Trophoblast cell (in vitro differentiated cells and primary cell): Measurements from ENCODE around the gene HYOU1.

ENCODE experiments used
- DNase-seq, 2 donors: peaks; one replicate each; pipeline ENCODE4 v3.0.0-alpha.2; 2016
- H2AFZ ChIP-seq: 2 replicates; pipeline ENCODE4 v1.6.1; 2013; ENCODE audit warnings: low read length, moderate library complexity, mild to moderate bottlenecking; ENCODE audit not compliant: insufficient read depth, poor library complexity
- H2AK5ac ChIP-seq: 2 replicates; pipeline ENCODE4 v1.6.1; 2013; ENCODE audit warnings: mild to moderate bottlenecking, low read length
- H2BK120ac ChIP-seq: 2 replicates; pipeline ENCODE4 v1.6.1; 2013; ENCODE audit warnings: low read length, mild to moderate bottlenecking, moderate library complexity; ENCODE audit not compliant: insufficient read depth, poor library complexity
- H2BK12ac ChIP-seq: 2 replicates; pipeline ENCODE4 v1.6.1; 2013; ENCODE audit warnings: mild to moderate bottlenecking, low read length, moderate library complexity
- H2BK5ac ChIP-seq: 2 replicates; pipeline ENCODE4 v1.6.1; 2013; ENCODE audit warnings: low read length, low read depth, moderate library complexity, mild to moderate bottlenecking; ENCODE audit not compliant: poor library complexity
- H3K14ac ChIP-seq: 2 replicates; pipeline ENCODE4 v1.6.1; 2013; ENCODE audit warnings: mild to moderate bottlenecking, low read length
- H3K18ac ChIP-seq: 2 replicates; pipeline ENCODE4 v1.6.1; 2013; ENCODE audit warnings: mild to moderate bottlenecking, low read length
- H3K23ac ChIP-seq: 2 replicates; pipeline ENCODE4 v1.6.1; 2013; ENCODE audit warnings: low read length
- H3K27ac ChIP-seq: 2 replicates; pipeline ENCODE4 v1.5.1; 2013; ENCODE audit warnings: low read depth, mild to moderate bottlenecking, inconsistent platforms, low read length, moderate library complexity
- H3K27me3 ChIP-seq: 2 replicates; pipeline ENCODE4 v1.6.1; 2013; ENCODE audit warnings: inconsistent platforms, mild to moderate bottlenecking, low read length, moderate library complexity; ENCODE audit not compliant: insufficient read depth
- H3K36me3 ChIP-seq, 2 experiments: 1 replicate in 1 of 2; 2 replicates in 1 of 2; pipeline ENCODE4 v1.6.1; 2013; ENCODE audit warnings: low read length in 2 of 2, mild to moderate bottlenecking in 2 of 2, moderate library complexity in 1 of 2; ENCODE audit not compliant: insufficient read depth in 2 of 2, control insufficient read depth in 1 of 2
- H3K4ac ChIP-seq: 2 replicates; pipeline ENCODE4 v1.6.1; 2013; ENCODE audit warnings: low read depth, mild to moderate bottlenecking, low read length, moderate library complexity
- H3K4me1 ChIP-seq, 2 experiments: 1 replicate in 1 of 2; 2 replicates in 1 of 2; pipeline ENCODE4 v1.6.1; 2013; ENCODE audit warnings: low read length in 2 of 2, mild to moderate bottlenecking in 2 of 2, moderate library complexity in 1 of 2; ENCODE audit not compliant: insufficient read depth in 2 of 2, control insufficient read depth in 1 of 2
- H3K4me2 ChIP-seq: 2 replicates; pipeline ENCODE4 v1.6.1; 2013; ENCODE audit warnings: inconsistent platforms, mild to moderate bottlenecking, low read length, moderate library complexity
- H3K4me3 ChIP-seq: 2 replicates; pipeline ENCODE4 v1.5.1; 2013; ENCODE audit warnings: mild to moderate bottlenecking, low read depth, low read length, inconsistent platforms
- H3K79me1 ChIP-seq: one replicate; pipeline ENCODE4 v1.6.1; 2013; ENCODE audit warnings: low read length
- H3K79me2 ChIP-seq: 2 replicates; pipeline ENCODE4 v1.6.1; 2013; ENCODE audit warnings: low read length, mild to moderate bottlenecking; ENCODE audit not compliant: control insufficient read depth, insufficient read depth, poor library complexity
- H3K9ac ChIP-seq: 2 replicates; pipeline ENCODE4 v1.6.1; 2013; ENCODE audit warnings: mild to moderate bottlenecking, low read length
- H3K9me3 ChIP-seq: 2 replicates; pipeline ENCODE4 v1.6.1; 2013; ENCODE audit warnings: low read depth, mild to moderate bottlenecking, control low read depth, inconsistent platforms, low read length; ENCODE audit not compliant: insufficient read depth
- H4K12ac ChIP-seq: 2 replicates; pipeline ENCODE4 v1.6.1; 2013; ENCODE audit warnings: low read depth, mild to moderate bottlenecking, low read length, moderate library complexity
- H4K8ac ChIP-seq: 2 replicates; pipeline ENCODE4 v1.6.1; 2013; ENCODE audit warnings: low read depth, mild to moderate bottlenecking, low read length, moderate library complexity
- H4K91ac ChIP-seq: one replicate; pipeline ENCODE4 v1.6.1; 2013; ENCODE audit warnings: low read depth, mild to moderate bottlenecking, low read length, moderate library complexity
- WGBS: extraction: QIAGEN DNeasy Blood & Tissue Kit; methylation state at CpG from one replicate; pipeline ENCODE4 v1.1.7; 2013; ENCODE audit warnings: missing lambda C conversion rate; ENCODE audit not compliant: insufficient read length, insufficient coverage; ENCODE audit errors: extremely low coverage; 5-methylcytosine and 5-hydroxymethylcytosine counted together

HYOU1 gene

DNA sequence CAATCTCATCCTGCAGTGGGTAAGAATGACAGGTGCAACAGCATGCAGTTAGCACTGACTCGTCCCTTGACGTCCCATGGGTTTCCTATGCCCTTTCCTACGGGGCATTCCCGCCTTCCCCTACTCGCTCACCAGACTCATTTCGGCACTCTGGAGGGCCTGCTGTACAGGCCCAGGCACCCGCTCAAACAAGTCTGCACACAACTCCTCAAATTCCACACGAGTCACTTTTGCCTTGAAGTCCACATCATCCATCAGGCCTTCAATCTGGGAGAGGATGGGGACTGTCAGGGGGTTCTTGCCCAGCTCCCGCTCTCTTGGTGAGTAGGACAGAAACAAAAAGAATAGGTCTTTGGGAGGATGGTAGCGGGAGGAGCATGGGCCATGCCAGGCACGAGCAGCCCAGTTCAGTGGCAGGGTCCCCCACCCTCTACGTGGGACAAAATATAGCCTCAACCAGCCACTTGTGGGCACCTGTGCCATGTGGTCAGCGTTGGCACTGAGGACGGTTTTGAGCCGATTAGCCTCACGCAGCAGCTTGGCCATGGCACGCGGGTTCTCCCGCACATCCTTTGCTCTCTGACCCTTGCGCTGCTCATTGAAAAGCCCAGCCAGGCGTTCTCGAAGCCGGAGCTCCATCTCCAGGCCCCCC is 4.7 kb downstream of the HYOU1 start:
- Histone ChIP-seq H3K9me3 (peaks cover 2% of the 10 kb centered on the region), H2BK12ac (no peak overlapping the region), H3K9ac (no peak overlapping the region), H3K4me2 (no peak overlapping the region), H4K91ac (no peak overlapping the region), H2AK5ac (no peak overlapping the region), H2BK5ac (no peak overlapping the region), H3K4me1 (peaks cover 5 to 8% of the 10 kb centered on the region in 2 experiments), H3K4ac (no peak overlapping the region), H3K23ac (no peak overlapping the region), H3K14ac (no peak overlapping the region), H3K79me2 (peaks cover 6% of the 10 kb centered on the region), H3K4me3 (no peak overlapping the region), H2AFZ (no peak overlapping the region), H3K27me3 (no peaks in the 10 kb centered on the region), H3K18ac (no peak overlapping the region), H4K8ac (no peak overlapping the region), H2BK120ac (no peak overlapping the region), H3K27ac (no peak overlapping the region), H3K36me3 (peaks cover 68 to 76% of the 10 kb centered on the region in 2 experiments), H4K12ac (no peak overlapping the region), H3K79me1 (peaks cover 5% of the 10 kb centered on the region)
- no peak for DNase-seq
- WGBS = no CpG with 5 or more reads among the region's 23 CpGs

DNA sequence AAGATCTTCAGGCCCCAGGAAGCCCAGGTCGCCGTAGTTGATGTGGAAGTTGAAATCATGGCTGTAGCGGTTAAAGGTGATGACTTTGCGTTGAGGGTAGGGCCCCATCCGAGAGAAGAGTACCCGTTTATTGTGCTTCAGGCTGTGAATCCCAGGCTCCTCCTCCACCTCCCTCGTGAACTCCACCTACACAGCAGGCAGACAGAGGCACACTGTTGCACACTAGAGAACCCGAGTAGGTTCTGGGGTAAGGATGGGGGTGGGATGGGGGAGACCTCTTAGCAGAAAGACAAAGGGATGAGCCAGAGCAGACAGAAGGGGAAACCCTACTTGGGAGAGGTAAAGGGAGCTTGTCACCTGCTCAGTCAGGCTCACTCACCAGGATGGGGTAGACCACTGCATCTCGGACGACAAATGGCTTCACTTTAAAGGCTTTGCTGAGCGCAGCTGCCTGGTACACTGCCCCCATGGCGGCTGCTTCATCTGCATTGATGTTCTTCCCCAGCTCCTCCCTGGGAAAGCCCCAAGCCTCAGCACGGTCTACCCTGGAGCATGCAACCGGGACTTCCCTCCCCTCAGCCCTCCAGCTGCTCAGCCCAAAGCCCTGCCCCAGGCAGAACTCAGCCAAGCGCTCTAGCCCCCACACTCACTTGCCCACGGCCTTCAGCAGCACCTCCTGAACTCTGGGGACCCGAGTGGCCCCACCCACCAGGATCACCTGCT is 5.4 kb downstream of the HYOU1 start:
- no peak overlapping the region for H2BK12ac ChIP-seq
- no peak overlapping the region for H3K9ac ChIP-seq
- no peak overlapping the region for H4K8ac ChIP-seq
- peaks cover 72 to 82% of the 10 kb centered on the region in 2 experiments for H3K36me3 ChIP-seq
- H3K79me2 ChIP-seq = peaks cover 3% of the 10 kb centered on the region
- no peak overlapping the region for H3K27ac ChIP-seq
- H2AFZ ChIP-seq = no peak overlapping the region
- no peaks in the 10 kb centered on the region for H3K27me3 ChIP-seq
- H3K79me1 ChIP-seq = peaks cover under 1% of the 10 kb centered on the region
- H3K9me3 ChIP-seq = peaks cover 2% of the 10 kb centered on the region
- no peak overlapping the region for H2BK120ac ChIP-seq
- H3K4me3 ChIP-seq = no peak overlapping the region
- no peak overlapping the region for H2AK5ac ChIP-seq
- no CpG with 5 or more reads among the region's 17 CpGs for WGBS
- no peak for DNase-seq
- H3K4ac ChIP-seq = no peak overlapping the region
- no peak overlapping the region for H3K4me2 ChIP-seq
- H2BK5ac ChIP-seq = no peak overlapping the region
- H4K12ac ChIP-seq = no peak overlapping the region
- no peak overlapping the region for H3K14ac ChIP-seq
- no peak overlapping the region for H3K23ac ChIP-seq
- no peak overlapping the region for H3K18ac ChIP-seq
- H4K91ac ChIP-seq = no peak overlapping the region
- peaks cover 5 to 8% of the 10 kb centered on the region in 2 experiments for H3K4me1 ChIP-seq

DNA sequence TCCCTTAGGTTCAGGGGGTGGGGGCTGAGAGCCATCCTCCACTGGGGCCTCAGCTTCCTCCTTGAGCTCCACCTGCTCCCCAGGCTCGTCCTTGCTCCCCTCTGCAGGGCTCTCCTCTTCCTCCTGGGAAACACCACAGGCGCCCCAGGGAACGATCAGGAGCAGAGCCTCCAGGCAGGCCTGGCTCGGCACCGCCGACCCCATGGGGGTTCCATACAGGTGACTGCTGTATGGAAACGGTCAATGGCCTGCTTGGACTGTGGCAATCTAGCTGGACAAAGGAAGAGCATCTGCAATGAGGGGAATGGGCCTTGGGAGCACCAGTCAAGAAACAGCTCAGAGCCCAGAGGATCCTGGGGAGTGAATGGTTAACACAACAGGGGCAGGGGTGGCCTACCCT is 7.9 kb downstream of the HYOU1 start:
- no peak overlapping the region for H3K4me2 ChIP-seq
- H2BK5ac ChIP-seq = no peak overlapping the region
- WGBS = no CpG with 5 or more reads among the region's 7 CpGs
- H3K4ac ChIP-seq = no peak overlapping the region
- H2BK120ac ChIP-seq = no peak overlapping the region
- H3K79me2 ChIP-seq = no peaks in the 10 kb centered on the region
- no peak overlapping the region for H3K14ac ChIP-seq
- H3K27me3 ChIP-seq = no peaks in the 10 kb centered on the region
- no peak overlapping the region for H2BK12ac ChIP-seq
- H3K27ac ChIP-seq = no peak overlapping the region
- no peak overlapping the region for H4K12ac ChIP-seq
- DNase-seq = no peak
- H3K23ac ChIP-seq = no peak overlapping the region
- no peak overlapping the region for H3K4me3 ChIP-seq
- no peaks in the 10 kb centered on the region for H3K4me1 ChIP-seq
- H2AK5ac ChIP-seq = no peak overlapping the region
- H3K18ac ChIP-seq = no peak overlapping the region
- no peak overlapping the region for H3K9ac ChIP-seq
- H2AFZ ChIP-seq = no peak overlapping the region
- peaks cover 1% of the 10 kb centered on the region for H3K9me3 ChIP-seq
- no peak overlapping the region for H4K8ac ChIP-seq
- H3K36me3 ChIP-seq = peaks cover 76 to 88% of the 10 kb centered on the region in 2 experiments
- H4K91ac ChIP-seq = no peak overlapping the region
- no peaks in the 10 kb centered on the region for H3K79me1 ChIP-seq

DNA sequence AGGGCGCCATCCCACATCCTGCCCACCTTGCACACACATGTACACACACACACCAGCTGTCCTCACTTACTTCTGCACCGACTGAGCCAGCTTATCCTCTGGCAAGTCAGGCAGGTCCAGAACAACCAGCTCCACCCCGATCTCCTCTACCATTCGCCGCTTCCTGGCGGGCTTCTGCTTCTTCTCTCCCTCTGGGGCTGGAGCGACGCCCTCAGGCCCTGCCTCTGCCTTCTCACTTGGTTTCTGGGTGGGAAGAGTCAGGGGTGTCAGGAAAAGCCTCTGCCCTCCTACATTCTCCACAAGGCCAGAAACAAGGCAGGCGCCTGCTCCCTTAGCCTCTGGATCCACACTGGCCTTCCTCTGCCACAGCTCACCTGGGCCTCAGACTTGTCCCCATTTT is 8.4 kb downstream of the HYOU1 start:
- no peak overlapping the region for H3K9ac ChIP-seq
- H3K4me1 ChIP-seq = no peaks in the 10 kb centered on the region
- H3K36me3 ChIP-seq = peaks cover 72 to 84% of the 10 kb centered on the region in 2 experiments
- no peak overlapping the region for H2BK120ac ChIP-seq
- H3K4me3 ChIP-seq = no peak overlapping the region
- H2AK5ac ChIP-seq = no peak overlapping the region
- H3K9me3 ChIP-seq = peaks cover 1% of the 10 kb centered on the region
- no peak overlapping the region for H3K23ac ChIP-seq
- no peaks in the 10 kb centered on the region for H3K27me3 ChIP-seq
- H3K79me2 ChIP-seq = no peaks in the 10 kb centered on the region
- no peak overlapping the region for H2BK5ac ChIP-seq
- no CpG with 5 or more reads among the region's 9 CpGs for WGBS
- H4K91ac ChIP-seq = no peak overlapping the region
- no peak overlapping the region for H3K4me2 ChIP-seq
- H3K4ac ChIP-seq = no peak overlapping the region
- H4K12ac ChIP-seq = no peak overlapping the region
- no peak for DNase-seq
- H4K8ac ChIP-seq = no peak overlapping the region
- H3K79me1 ChIP-seq = no peaks in the 10 kb centered on the region
- no peak overlapping the region for H3K18ac ChIP-seq
- H3K14ac ChIP-seq = no peak overlapping the region
- no peak overlapping the region for H2AFZ ChIP-seq
- no peak overlapping the region for H3K27ac ChIP-seq
- no peak overlapping the region for H2BK12ac ChIP-seq
